Measurements from ENCODE around the gene WDR89.

Gene WDR89

DNA sequence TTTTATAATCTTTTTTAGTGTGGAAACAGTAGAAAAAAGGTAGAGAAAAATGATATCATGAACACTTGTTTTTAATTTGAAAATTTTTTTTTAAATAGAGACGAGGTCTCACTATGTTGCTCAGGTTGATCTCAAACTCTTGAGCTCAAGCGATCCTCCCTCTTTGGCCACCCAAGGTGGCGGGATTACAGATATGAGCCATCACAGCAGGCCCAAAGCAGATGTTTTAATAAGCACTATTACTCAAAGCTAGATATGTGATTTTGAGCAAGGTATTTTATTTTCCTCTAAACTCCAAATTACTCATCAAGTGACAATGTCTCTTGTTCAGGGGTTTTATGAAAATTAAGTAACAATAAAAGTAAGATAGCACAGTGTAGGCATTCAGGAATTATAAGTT is 10.7 kb upstream of the WDR89 start:
- no peak overlapping the region for H3K4me2 ChIP-seq (ENCODE audit: low read length)
- no peak for DNase-seq
- no CpG with 5 or more reads among the region's 3 CpGs for WGBS (ENCODE audit: extremely low coverage, insufficient coverage, low lambda C conversion rate)
- no peak overlapping the region for H3K23ac ChIP-seq (ENCODE audit: low read length)
- no peaks in the 10 kb centered on the region for H3K79me1 ChIP-seq (ENCODE audit: low read length)
- no peaks in the 10 kb centered on the region for H3K36me3 ChIP-seq (ENCODE audit: control insufficient read depth, insufficient read depth, low read length)
- H2BK120ac ChIP-seq (ENCODE audit: low read depth, low read length), result no peak overlapping the region
- no peak overlapping the region for H3K4me3 ChIP-seq (ENCODE audit: low read length)
- H3K27ac ChIP-seq (ENCODE audit: low read depth, low read length), result no peak overlapping the region
- H3K18ac ChIP-seq (ENCODE audit: low read length), result no peak overlapping the region
- no peaks in the 10 kb centered on the region for H3K79me2 ChIP-seq (ENCODE audit: control insufficient read depth, insufficient read depth, low read length)
- H3K9ac ChIP-seq (ENCODE audit: low read length), result no peak overlapping the region
- H2BK15ac ChIP-seq (replicated peaks; ENCODE audit: low read depth), result no peak overlapping the region
- H2BK5ac ChIP-seq (ENCODE audit: low read length), result no peak overlapping the region
- H4K5ac ChIP-seq (ENCODE audit: low read length), result no peak overlapping the region
- no peak overlapping the region for H2AK5ac ChIP-seq (ENCODE audit: low read length)
- no peaks in the 10 kb centered on the region for H3K27me3 ChIP-seq (ENCODE audit: insufficient read depth, low read length, poor library complexity)
- H3K4me1 ChIP-seq (ENCODE audit: control insufficient read depth, low read depth, low read length), result no peaks in the 10 kb centered on the region
- H3K4ac ChIP-seq (ENCODE audit: low read depth, low read length), result no peak overlapping the region
- no peak overlapping the region for H4K8ac ChIP-seq (ENCODE audit: low read depth, low read length)
- H3K56ac ChIP-seq (ENCODE audit: low read length), result no peak overlapping the region

DNA sequence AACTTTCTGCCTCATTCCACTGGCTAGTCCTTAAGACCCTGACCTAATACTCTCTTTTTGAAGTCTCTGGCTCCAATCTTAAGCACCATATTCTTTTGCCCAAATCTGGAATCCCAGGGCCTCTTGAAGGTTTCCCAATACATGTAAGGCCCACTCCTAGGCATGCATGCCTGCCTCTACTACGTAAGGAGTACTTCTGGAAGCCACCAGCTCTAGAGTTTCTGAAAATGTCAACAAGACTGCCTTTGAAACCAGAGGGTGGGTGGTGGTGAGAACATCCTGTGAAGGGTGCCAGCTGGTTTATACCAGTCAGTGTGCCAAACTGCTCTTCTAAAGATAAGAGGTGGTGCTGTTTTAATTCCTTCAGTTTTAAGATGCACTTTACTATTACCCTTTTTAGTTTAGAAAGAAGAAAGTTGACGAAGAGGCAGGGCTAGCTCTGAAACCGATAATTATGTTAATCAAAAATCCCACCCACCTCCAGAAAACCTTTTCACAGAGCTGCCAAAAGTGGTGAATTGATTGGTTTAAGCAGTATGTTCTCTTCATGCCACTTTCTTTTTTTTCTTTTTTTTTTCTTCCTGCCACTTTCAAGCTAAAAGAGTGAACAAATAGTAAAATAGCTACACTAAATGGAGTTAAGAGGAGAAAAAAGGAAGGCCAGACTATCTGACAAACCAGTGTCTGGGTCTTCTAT is 8.7 kb upstream of the WDR89 start:
- Histone ChIP-seq H4K5ac (ENCODE audit: low read length) (no peak overlapping the region), H3K4me3 (ENCODE audit: low read length) (no peak overlapping the region), H3K4me1 (ENCODE audit: control insufficient read depth, low read depth, low read length) (no peaks in the 10 kb centered on the region), H3K9ac (ENCODE audit: low read length) (no peak overlapping the region), H2BK120ac (ENCODE audit: low read depth, low read length) (no peak overlapping the region), H2BK5ac (ENCODE audit: low read length) (no peak overlapping the region), H2BK15ac (replicated peaks; ENCODE audit: low read depth) (no peak overlapping the region), H3K27me3 (ENCODE audit: insufficient read depth, low read length, poor library complexity) (no peaks in the 10 kb centered on the region), H4K8ac (ENCODE audit: low read depth, low read length) (no peak overlapping the region), H3K18ac (ENCODE audit: low read length) (no peak overlapping the region), H3K79me1 (ENCODE audit: low read length) (no peaks in the 10 kb centered on the region), H3K4ac (ENCODE audit: low read depth, low read length) (no peak overlapping the region), H3K23ac (ENCODE audit: low read length) (no peak overlapping the region), H2AK5ac (ENCODE audit: low read length) (no peak overlapping the region), H3K36me3 (ENCODE audit: control insufficient read depth, insufficient read depth, low read length) (no peaks in the 10 kb centered on the region), H3K79me2 (ENCODE audit: control insufficient read depth, insufficient read depth, low read length) (no peaks in the 10 kb centered on the region), H3K56ac (ENCODE audit: low read length) (no peak overlapping the region), H3K27ac (ENCODE audit: low read depth, low read length) (no peak overlapping the region), H3K4me2 (ENCODE audit: low read length) (no peak overlapping the region)
- no peak for DNase-seq
- no CpG with 5 or more reads among the region's 3 CpGs for WGBS (ENCODE audit: extremely low coverage, insufficient coverage, low lambda C conversion rate)

DNA sequence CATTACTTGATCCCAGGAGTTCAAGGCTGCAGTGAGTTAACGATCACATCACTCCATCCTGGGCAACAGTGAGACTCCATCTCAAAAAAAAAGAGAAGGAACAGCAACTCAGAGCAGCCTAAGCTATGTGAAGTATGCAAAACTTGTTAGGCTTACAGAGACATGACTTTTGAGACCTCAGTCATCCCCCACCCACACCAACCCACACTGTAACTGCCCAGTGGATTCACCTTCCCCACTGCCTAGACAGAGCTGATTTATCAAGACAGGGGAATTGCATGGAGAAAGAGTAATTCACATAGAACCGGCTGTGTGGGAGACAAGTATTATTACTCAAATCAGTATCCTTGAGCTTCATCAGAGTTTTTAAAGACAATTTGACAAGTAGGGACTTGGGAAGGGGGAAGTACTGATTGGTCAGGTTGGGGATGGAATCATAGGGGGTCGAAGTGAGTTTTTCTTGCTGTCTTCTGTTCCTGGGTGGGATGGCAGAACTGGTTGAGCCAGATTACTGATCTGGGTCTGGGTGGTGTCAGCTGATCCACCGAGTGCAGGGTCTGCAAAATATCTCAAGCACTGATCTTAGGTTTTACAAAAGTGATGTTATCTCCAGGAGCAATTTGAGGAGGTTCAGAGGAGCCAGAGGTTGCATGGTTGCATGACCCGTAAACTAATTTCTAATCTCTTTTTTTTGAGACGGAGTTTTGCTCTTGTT is 6.2 kb upstream of the WDR89 start:
- no peak overlapping the region for H3K27ac ChIP-seq (ENCODE audit: low read depth, low read length)
- no peaks in the 10 kb centered on the region for H3K79me1 ChIP-seq (ENCODE audit: low read length)
- no peak overlapping the region for H3K4ac ChIP-seq (ENCODE audit: low read depth, low read length)
- H3K4me1 ChIP-seq (ENCODE audit: control insufficient read depth, low read depth, low read length), result no peaks in the 10 kb centered on the region
- H3K79me2 ChIP-seq (ENCODE audit: control insufficient read depth, insufficient read depth, low read length), result no peaks in the 10 kb centered on the region
- no CpG with 5 or more reads among the region's 6 CpGs for WGBS (ENCODE audit: extremely low coverage, insufficient coverage, low lambda C conversion rate)
- no peak overlapping the region for H4K5ac ChIP-seq (ENCODE audit: low read length)
- H3K27me3 ChIP-seq (ENCODE audit: insufficient read depth, low read length, poor library complexity), result no peaks in the 10 kb centered on the region
- no peak overlapping the region for H3K9ac ChIP-seq (ENCODE audit: low read length)
- no peak overlapping the region for H2BK5ac ChIP-seq (ENCODE audit: low read length)
- H3K4me2 ChIP-seq (ENCODE audit: low read length), result no peak overlapping the region
- no peak overlapping the region for H3K4me3 ChIP-seq (ENCODE audit: low read length)
- no peak overlapping the region for H2BK120ac ChIP-seq (ENCODE audit: low read depth, low read length)
- no peak overlapping the region for H3K56ac ChIP-seq (ENCODE audit: low read length)
- H3K36me3 ChIP-seq (ENCODE audit: control insufficient read depth, insufficient read depth, low read length), result no peaks in the 10 kb centered on the region
- H2AK5ac ChIP-seq (ENCODE audit: low read length), result no peak overlapping the region
- DNase-seq, result peak; percentile 47
- H2BK15ac ChIP-seq (replicated peaks; ENCODE audit: low read depth), result no peak overlapping the region
- no peak overlapping the region for H3K23ac ChIP-seq (ENCODE audit: low read length)
- no peak overlapping the region for H4K8ac ChIP-seq (ENCODE audit: low read depth, low read length)
- no peak overlapping the region for H3K18ac ChIP-seq (ENCODE audit: low read length)

DNA sequence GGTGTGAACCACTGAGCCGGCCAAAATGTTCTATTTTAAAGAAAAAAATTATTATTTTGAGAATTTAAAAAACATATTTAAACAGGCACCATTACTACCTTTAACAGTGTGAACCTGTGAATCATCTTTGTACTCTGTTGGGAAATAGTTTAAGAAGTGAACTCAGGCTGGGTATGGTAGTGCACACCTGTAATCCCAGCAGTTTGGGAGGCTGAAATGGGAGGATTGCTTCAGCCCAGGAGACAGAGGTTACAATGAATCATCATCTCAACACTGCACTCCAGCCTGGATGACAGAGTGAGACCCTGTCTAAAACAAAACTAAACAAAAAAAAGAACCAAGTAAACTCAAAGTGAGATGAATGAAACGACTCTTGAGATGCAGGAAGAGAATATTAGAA is 3.1 kb upstream of the WDR89 start:
- H4K8ac ChIP-seq (ENCODE audit: low read depth, low read length), result no peak overlapping the region
- no peak overlapping the region for H3K18ac ChIP-seq (ENCODE audit: low read length)
- no peak overlapping the region for H2BK5ac ChIP-seq (ENCODE audit: low read length)
- no peak overlapping the region for H3K23ac ChIP-seq (ENCODE audit: low read length)
- H3K79me1 ChIP-seq (ENCODE audit: low read length), result no peaks in the 10 kb centered on the region
- H3K4ac ChIP-seq (ENCODE audit: low read depth, low read length), result no peak overlapping the region
- no CpG with 5 or more reads among the region's 2 CpGs for WGBS (ENCODE audit: extremely low coverage, insufficient coverage, low lambda C conversion rate)
- no peaks in the 10 kb centered on the region for H3K4me1 ChIP-seq (ENCODE audit: control insufficient read depth, low read depth, low read length)
- DNase-seq, result no peak
- H3K27me3 ChIP-seq (ENCODE audit: insufficient read depth, low read length, poor library complexity), result no peaks in the 10 kb centered on the region
- no peak overlapping the region for H4K5ac ChIP-seq (ENCODE audit: low read length)
- H3K4me3 ChIP-seq (ENCODE audit: low read length), result no peak overlapping the region
- no peak overlapping the region for H2AK5ac ChIP-seq (ENCODE audit: low read length)
- peaks cover 6% of the 10 kb centered on the region for H3K79me2 ChIP-seq (ENCODE audit: control insufficient read depth, insufficient read depth, low read length)
- no peak overlapping the region for H2BK120ac ChIP-seq (ENCODE audit: low read depth, low read length)
- no peak overlapping the region for H3K56ac ChIP-seq (ENCODE audit: low read length)
- H3K9ac ChIP-seq (ENCODE audit: low read length), result no peak overlapping the region
- H3K36me3 ChIP-seq (ENCODE audit: control insufficient read depth, insufficient read depth, low read length), result no peaks in the 10 kb centered on the region
- no peak overlapping the region for H2BK15ac ChIP-seq (replicated peaks; ENCODE audit: low read depth)
- no peak overlapping the region for H3K27ac ChIP-seq (ENCODE audit: low read depth, low read length)
- H3K4me2 ChIP-seq (ENCODE audit: low read length), result no peak overlapping the region

DNA sequence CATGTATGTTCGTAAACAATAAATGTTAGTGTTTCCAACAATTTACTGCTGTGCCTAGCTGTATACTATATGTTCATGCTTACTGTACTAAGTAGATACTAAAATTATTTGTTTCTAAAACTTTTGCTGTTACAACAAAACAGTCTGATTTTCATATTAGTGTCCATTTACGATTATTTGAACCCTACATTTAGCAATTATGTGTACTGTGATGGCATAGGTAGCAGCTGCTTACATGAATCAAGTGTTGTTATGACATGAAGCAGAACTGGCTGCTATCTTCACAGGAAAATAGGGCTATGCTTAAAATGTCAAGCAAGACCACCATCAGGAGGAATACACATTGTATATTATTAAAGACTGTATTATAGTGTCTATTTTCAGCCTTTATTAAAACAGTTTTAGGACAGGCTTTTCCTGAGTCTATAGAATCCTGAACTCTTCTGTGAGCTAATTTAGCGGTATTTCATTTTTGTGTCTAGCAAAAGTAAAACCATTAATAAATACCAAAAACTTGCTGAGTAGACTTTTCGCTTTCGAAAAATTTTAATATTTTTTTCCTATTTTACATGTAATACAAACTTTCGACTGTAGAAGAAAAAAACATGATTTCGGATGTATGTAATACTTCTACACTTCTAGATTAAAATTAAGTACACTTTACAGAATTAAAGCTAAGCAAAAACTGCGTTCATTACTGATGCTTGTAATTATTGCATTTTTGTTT is 1.1 kb upstream of the WDR89 start:
- peak overlapping the region; percentile 50 for H3K9ac ChIP-seq (ENCODE audit: low read length)
- H3K4ac ChIP-seq (ENCODE audit: low read depth, low read length), result no peak overlapping the region
- H3K79me2 ChIP-seq (ENCODE audit: control insufficient read depth, insufficient read depth, low read length), result peaks cover 18% of the 10 kb centered on the region
- no peaks in the 10 kb centered on the region for H3K36me3 ChIP-seq (ENCODE audit: control insufficient read depth, insufficient read depth, low read length)
- H3K27me3 ChIP-seq (ENCODE audit: insufficient read depth, low read length, poor library complexity), result no peaks in the 10 kb centered on the region
- H3K79me1 ChIP-seq (ENCODE audit: low read length), result no peaks in the 10 kb centered on the region
- no peak overlapping the region for H3K23ac ChIP-seq (ENCODE audit: low read length)
- H2BK120ac ChIP-seq (ENCODE audit: low read depth, low read length), result no peak overlapping the region
- H2BK5ac ChIP-seq (ENCODE audit: low read length), result no peak overlapping the region
- H3K27ac ChIP-seq (ENCODE audit: low read depth, low read length), result no peak overlapping the region
- WGBS (ENCODE audit: extremely low coverage, insufficient coverage, low lambda C conversion rate), result 98% methylated on average over 4 of the region's 8 CpGs
- H2BK15ac ChIP-seq (replicated peaks; ENCODE audit: low read depth), result no peak overlapping the region
- H3K56ac ChIP-seq (ENCODE audit: low read length), result peak overlapping the region; percentile 77
- no peak overlapping the region for H2AK5ac ChIP-seq (ENCODE audit: low read length)
- H3K4me2 ChIP-seq (ENCODE audit: low read length), result peak overlapping the region; percentile 32
- H3K18ac ChIP-seq (ENCODE audit: low read length), result no peak overlapping the region
- DNase-seq, result no peak
- H4K8ac ChIP-seq (ENCODE audit: low read depth, low read length), result no peak overlapping the region
- H3K4me3 ChIP-seq (ENCODE audit: low read length), result no peak overlapping the region
- no peaks in the 10 kb centered on the region for H3K4me1 ChIP-seq (ENCODE audit: control insufficient read depth, low read depth, low read length)
- H4K5ac ChIP-seq (ENCODE audit: low read length), result no peak overlapping the region
